Small intestine (tissue), 7 donors: ENCODE measurements around the gene SLC16A11. TPM values are rescaled to one million over a fixed set of nuclear protein-coding genes. Genes with fewer than 3 reads are reported as not detected.

Experiments used
- DNase-seq, 2 donors: peaks; one replicate each; pipeline versions ENCODE4 v3.0.0 to v3.0.0-alpha.2; 2013
- FAIRE-seq: peaks from 2 replicates; lab custom pipeline; 2012; peaks lifted over from hg19 to GRCh38; lab: Jason Lieb, UNC
- H3K27ac ChIP-seq, 3 donors: one replicate each; pipeline ENCODE4 v1.5.1; 2013; ENCODE audit warnings: low read length in 2 of 3, mild to moderate bottlenecking in 2 of 3, control low read depth in 1 of 3, inconsistent platforms in 1 of 3, low read depth in 1 of 3, moderate library complexity in 1 of 3
- H3K27me3 ChIP-seq, 3 donors: one replicate each; pipeline ENCODE4 v1.6.1; 2013; ENCODE audit warnings: low read length in 3 of 3, inconsistent platforms in 1 of 3; ENCODE audit not compliant: control insufficient read depth in 3 of 3, insufficient read depth in 3 of 3
- H3K36me3 ChIP-seq, 3 donors: one replicate each; pipeline ENCODE4 v1.6.1; 2013; ENCODE audit warnings: low read length in 3 of 3, inconsistent platforms in 1 of 3, low read depth in 1 of 3, mild to moderate bottlenecking in 1 of 3, moderate library complexity in 1 of 3; ENCODE audit not compliant: control insufficient read depth in 3 of 3, insufficient read depth in 2 of 3
- H3K4me1 ChIP-seq, 3 donors: one replicate each; pipeline ENCODE4 v1.6.1; 2013; ENCODE audit warnings: low read length in 2 of 3, inconsistent platforms in 1 of 3, low read depth in 1 of 3, mild to moderate bottlenecking in 1 of 3, moderate library complexity in 1 of 3; ENCODE audit not compliant: control insufficient read depth in 3 of 3, insufficient read depth in 2 of 3
- H3K4me3 ChIP-seq, 3 donors: one replicate each; pipeline ENCODE4 v1.5.1; 2013; ENCODE audit warnings: low read length in 3 of 3, control low read depth in 1 of 3, inconsistent platforms in 1 of 3, low read depth in 1 of 3, mild to moderate bottlenecking in 1 of 3, moderate library complexity in 1 of 3
- H3K9me3 ChIP-seq, 2 donors: one replicate each; pipeline ENCODE4 v1.6.1; 2013; ENCODE audit warnings: low read depth in 1 of 2, low read length in 1 of 2; ENCODE audit not compliant: control insufficient read depth in 2 of 2, insufficient read depth in 1 of 2
- WGBS, 3 donors: extraction: QIAGEN DNeasy Blood & Tissue Kit; methylation state at CpG; one replicate each; pipeline ENCODE4 v1.1.7; 2013; 5-methylcytosine and 5-hydroxymethylcytosine counted together
- polyA plus RNA-seq, 4 donors: library from polyadenylated mRNA; stranded (reverse) in 3 of 4; unstranded in 1 of 4; fragments of 200-250 nt in 3 of 4; fragments of 120-200 nt in 1 of 4; gene quantifications; one replicate each; pipeline versions ENCODE4 v1.2.1 to v1.2.3, GENCODE V29; 2013
- donor health status: healthy with polysubstance abuse.
- donor health status: control.
- donor health status: control.
- donor health status: Bipolar disorder and iron deficiency.
- donor health status: healthy.

Gene SLC16A11
- polyA plus RNA-seq, 4 donors, result 0.68 to 2.3 TPM; not detected in 2

DNA sequence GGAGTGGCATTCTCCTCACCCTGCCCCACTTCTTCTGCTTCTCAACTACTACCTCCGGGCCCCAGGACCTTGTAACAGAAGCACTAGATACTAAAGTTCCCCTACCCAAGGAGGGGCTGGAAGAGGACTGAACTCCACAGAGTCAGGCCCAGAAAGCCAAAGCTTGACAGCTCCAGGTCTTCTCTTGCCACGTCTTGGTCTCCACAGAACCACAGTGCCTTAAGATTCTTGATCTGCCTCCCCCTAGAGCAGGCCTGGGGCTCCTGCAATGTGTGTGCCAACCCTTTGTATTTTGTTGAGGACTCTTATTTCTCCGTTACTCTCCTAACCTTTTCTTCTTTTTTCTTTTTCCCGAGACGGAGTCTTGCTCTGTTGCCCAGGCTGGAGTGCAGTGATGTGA, 4.1 kb downstream of the SLC16A11 start:
- no peak overlapping the region for H3K4me3 ChIP-seq
- peaks cover 8 to 52% (median 11%) of the 10 kb centered on the region in 3 donors for H3K4me1 ChIP-seq
- H3K36me3 ChIP-seq, result no peaks in the 10 kb centered on the region
- peaks cover 0 to 35% (median 0%) of the 10 kb centered on the region in 3 donors for H3K27me3 ChIP-seq
- 86 to 92% (median 88%) methylated on average over 5 of the region's 5 CpGs for WGBS, 3 donors
- FAIRE-seq (no peak), DNase-seq (no peak)
- no peaks in the 10 kb centered on the region for H3K9me3 ChIP-seq
- H3K27ac ChIP-seq, result no peak overlapping the region

- WGBS, 3 donors, result 46 to 75% (median 62%) methylated on average over 19 of the region's 19 CpGs
- Histone ChIP-seq H3K4me3 (no peak overlapping the region), H3K4me1 (peaks cover 8 to 44% (median 8%) of the 10 kb centered on the region in 3 donors), H3K27me3 (peaks cover 0 to 19% (median 0%) of the 10 kb centered on the region in 3 donors), H3K36me3 (no peaks in the 10 kb centered on the region), H3K27ac (peak overlapping the region in 2 of 3 donors; percentile 38 to 40), H3K9me3 (no peaks in the 10 kb centered on the region)
- FAIRE-seq (no peak), DNase-seq (peak in 1 of 2 donors; percentile 67)
Measured at GRCh38 chr17:7038025-7038862, 5.6 kb downstream of the SLC16A11 start.

DNA sequence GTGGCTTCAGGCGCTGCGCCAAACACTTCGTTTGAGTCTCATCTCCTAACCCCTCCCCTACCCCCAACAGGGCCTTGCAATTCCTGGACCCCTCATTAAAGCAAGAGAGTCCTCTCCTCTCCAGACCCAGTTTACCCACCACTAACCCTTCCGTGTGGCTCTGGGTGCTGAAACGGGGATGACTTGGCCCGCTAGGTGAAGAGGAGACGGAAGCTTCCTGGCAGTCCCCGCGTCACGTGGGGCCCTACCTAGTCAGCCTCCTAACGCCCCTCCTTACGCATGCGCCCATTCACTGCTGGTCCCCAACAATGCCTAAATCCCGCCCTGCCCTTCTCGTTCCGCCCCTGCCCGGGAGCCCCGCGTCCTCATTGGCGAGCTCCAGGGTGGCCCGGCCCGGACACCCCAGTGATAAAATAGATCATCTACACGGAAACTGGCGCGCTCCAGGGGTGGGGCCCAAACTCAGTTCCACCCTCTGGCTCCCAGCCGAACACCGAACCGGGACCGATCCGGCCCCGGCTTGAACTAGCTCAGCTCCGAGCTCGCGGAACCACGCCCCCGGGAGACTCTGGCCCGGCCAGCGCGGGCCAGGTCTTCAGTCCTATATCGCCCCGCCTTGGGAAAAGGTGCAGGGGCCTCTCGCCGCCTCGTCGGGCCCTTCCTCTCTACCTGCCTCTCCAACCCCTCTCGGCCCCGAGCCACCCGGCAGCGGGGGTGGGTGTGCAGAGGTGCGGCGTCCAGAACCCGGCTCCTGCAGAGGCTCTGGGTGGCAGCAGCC, 8.1 kb downstream of the SLC16A11 start, which contains the start of gene SLC16A13:
SLC16A13 (plus strand) TSS at position 425 of the 778 bp plus-strand sequence. CDS start 368 bp downstream, outside the sequence.
- H3K36me3 ChIP-seq, result no peaks in the 10 kb centered on the region
- no peaks in the 10 kb centered on the region for H3K9me3 ChIP-seq
- WGBS, 3 donors, result 0 to 1% (median 1%) methylated on average over 52 of the region's 52 CpGs
- FAIRE-seq (no peak), DNase-seq (peak; percentile 99 to 100)
- no peaks in the 10 kb centered on the region for H3K27me3 ChIP-seq
- H3K4me1 ChIP-seq, result peaks cover 0 to 33% (median 6%) of the 10 kb centered on the region in 3 donors
- peak within 1 kb of the TSS; percentile 90 to 98 (median 93) for H3K27ac ChIP-seq
- H3K4me3 ChIP-seq, result peak within 1 kb of the TSS; percentile 77 to 80 (median 77)

- peaks cover 0 to 33% (median 6%) of the 10 kb centered on the region in 3 donors for H3K4me1 ChIP-seq
- peak overlapping the region; percentile 36 to 77 (median 65) for H3K4me3 ChIP-seq
- DNase-seq (peak; percentile 51 to 67), FAIRE-seq (no peak)
- H3K27me3 ChIP-seq, result no peaks in the 10 kb centered on the region
- H3K27ac ChIP-seq, result peak overlapping the region; percentile 90 to 98 (median 92)
- no peaks in the 10 kb centered on the region for H3K36me3 ChIP-seq
- WGBS, 3 donors, result 3 to 11% (median 8%) methylated on average over 6 to 7 of the region's 7 CpGs
- no peaks in the 10 kb centered on the region for H3K9me3 ChIP-seq
Measured at GRCh38 chr17:7034955-7035590, 8.8 kb downstream of the SLC16A11 start.

GRCh38 chr17:7029659-7030058, 14.2 kb downstream of the SLC16A11 start:
- 53 to 82% (median 76%) methylated on average over 8 of the region's 8 CpGs for WGBS, 3 donors
- peak overlapping the region in 1 of 3 donors; percentile 48 for H3K27ac ChIP-seq
- H3K9me3 ChIP-seq, result no peaks in the 10 kb centered on the region
- FAIRE-seq, result no peak
- no peak for DNase-seq
- no peaks in the 10 kb centered on the region for H3K36me3 ChIP-seq
- H3K27me3 ChIP-seq, result no peaks in the 10 kb centered on the region
- H3K4me3 ChIP-seq, result no peak overlapping the region
- peaks cover 0 to under 1% (median 0%) of the 10 kb centered on the region in 3 donors for H3K4me1 ChIP-seq

DNA sequence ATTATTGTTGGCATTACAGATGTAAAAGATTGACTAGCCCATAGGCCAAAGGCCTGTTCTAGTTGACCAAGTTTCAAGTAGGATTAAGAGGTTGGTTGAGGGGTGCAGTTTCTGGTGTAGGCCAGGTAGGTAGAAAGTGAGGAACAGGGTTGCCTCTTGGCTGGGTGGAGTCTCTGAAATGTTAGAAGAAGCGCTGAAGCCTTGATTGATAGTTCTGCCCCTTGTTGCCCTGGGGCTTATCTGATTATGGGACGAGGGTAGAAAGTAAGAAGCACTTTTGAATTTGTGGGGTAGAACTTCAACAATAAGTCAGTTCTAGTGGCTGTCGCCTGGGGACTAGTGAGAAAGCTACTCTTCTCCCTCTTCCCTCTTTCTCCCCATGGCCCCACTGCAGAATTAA, 14.8 kb downstream of the SLC16A11 start:
- FAIRE-seq, result no peak

GRCh38 chr17:7027335-7027734, 16.6 kb downstream of the SLC16A11 start:
- Histone ChIP-seq H3K9me3 (peaks cover 0 to 4% of the 10 kb centered on the region in 2 donors), H3K4me1 (peaks cover 0 to 4% (median 3%) of the 10 kb centered on the region in 3 donors), H3K27me3 (peaks cover 0 to 18% (median 0%) of the 10 kb centered on the region in 3 donors), H3K36me3 (no peaks in the 10 kb centered on the region), H3K4me3 (no peak overlapping the region), H3K27ac (no peak overlapping the region)
- no peak for FAIRE-seq
- DNase-seq, result no peak
- WGBS, 3 donors, result 76 to 88% (median 84%) methylated on average over 13 of the region's 13 CpGs

More for the DNA sequence above, 14.8 kb downstream of the SLC16A11 start:
- DNase-seq, result no peak
- WGBS, 3 donors, result 78 to 85% (median 83%) methylated on average over 3 of the region's 3 CpGs
- Histone ChIP-seq H3K27ac (peak overlapping the region in 1 of 3 donors; percentile 48), H3K4me1 (no peaks in the 10 kb centered on the region), H3K4me3 (no peak overlapping the region), H3K36me3 (no peaks in the 10 kb centered on the region), H3K27me3 (peaks cover 0 to under 1% (median 0%) of the 10 kb centered on the region in 3 donors), H3K9me3 (no peaks in the 10 kb centered on the region)
